ENCODE data around the gene PRKX. TPM values are rescaled to one million over a fixed set of nuclear protein-coding genes. Genes with fewer than 3 reads are reported as not detected.
A peak's percentile ranks its signal among the peaks of the same experiment; 100 is the strongest.

The PRKX gene
- total RNA-seq, 1 donor from 2014 or later = 57.3 TPM

- no peak for TF ChIP-seq CTCF (conservative IDR thresholded peaks at IDR 0.05)
- no peaks in the 10 kb centered on the region for H3K27me3 Mint-ChIP-seq (ENCODE audit: low read depth)
- H3K9me3 Mint-ChIP-seq = peaks cover 13% of the 10 kb centered on the region
- DNase-seq (ENCODE audit: low read depth, low spot score) = no peak
- peaks cover 13% of the 10 kb centered on the region for H3K4me1 Mint-ChIP-seq
- peaks cover 32% of the 10 kb centered on the region for H3K36me3 Mint-ChIP-seq (ENCODE audit: low read depth)
- H3K27ac Mint-ChIP-seq (ENCODE audit: unreplicated experiment) = no peak overlapping the region
- no peak overlapping the region for H3K4me3 Mint-ChIP-seq
These were observed 113.5 kb downstream of the PRKX start for GRCh38 chrX:3599802-3600430.

GRCh38 chrX:3598709-3599108 lies 114.7 kb downstream of the PRKX start:
- Mint-ChIP-seq H3K27ac (ENCODE audit: unreplicated experiment) (no peak overlapping the region), H3K36me3 (ENCODE audit: low read depth) (peaks cover 32% of the 10 kb centered on the region), H3K27me3 (ENCODE audit: low read depth) (no peaks in the 10 kb centered on the region), H3K4me3 (no peak overlapping the region), H3K9me3 (peaks cover 13% of the 10 kb centered on the region), H3K4me1 (peaks cover 12% of the 10 kb centered on the region)
- DNase-seq (ENCODE audit: low read depth, low spot score) = no peak
- no peak for TF ChIP-seq CTCF (conservative IDR thresholded peaks at IDR 0.05)

GRCh38 chrX:3598046-3598605 lies 115.3 kb downstream of the PRKX start:
- TF ChIP-seq CTCF (conservative IDR thresholded peaks at IDR 0.05) = no peak
- no peak for DNase-seq (ENCODE audit: low read depth, low spot score)
- Mint-ChIP-seq H3K4me1 (peaks cover 12% of the 10 kb centered on the region), H3K27ac (ENCODE audit: unreplicated experiment) (no peak overlapping the region), H3K9me3 (peaks cover 13% of the 10 kb centered on the region), H3K36me3 (ENCODE audit: low read depth) (peaks cover 29% of the 10 kb centered on the region), H3K4me3 (no peak overlapping the region), H3K27me3 (ENCODE audit: low read depth) (no peaks in the 10 kb centered on the region)

GRCh38 chrX:3592184-3592583 lies 121.3 kb downstream of the PRKX start:
- peak; percentile 14 for DNase-seq (ENCODE audit: low read depth, low spot score)
- H3K4me1 Mint-ChIP-seq = peaks cover 9% of the 10 kb centered on the region
- peak overlapping the region; percentile 5 for H3K27ac Mint-ChIP-seq (ENCODE audit: unreplicated experiment)
- H3K9me3 Mint-ChIP-seq = peaks cover 2% of the 10 kb centered on the region
- H3K27me3 Mint-ChIP-seq (ENCODE audit: low read depth) = no peaks in the 10 kb centered on the region
- peaks cover 11% of the 10 kb centered on the region for H3K36me3 Mint-ChIP-seq (ENCODE audit: low read depth)
- H3K4me3 Mint-ChIP-seq = peak overlapping the region; percentile 73
- no peak for TF ChIP-seq CTCF (conservative IDR thresholded peaks at IDR 0.05)

GRCh38 chrX:3589474-3589873 lies 124.0 kb downstream of the PRKX start:
- Mint-ChIP-seq H3K27me3 (ENCODE audit: low read depth) (no peaks in the 10 kb centered on the region), H3K36me3 (ENCODE audit: low read depth) (no peaks in the 10 kb centered on the region), H3K9me3 (no peaks in the 10 kb centered on the region), H3K27ac (ENCODE audit: unreplicated experiment) (no peak overlapping the region), H3K4me1 (peaks cover 9% of the 10 kb centered on the region), H3K4me3 (no peak overlapping the region)
- DNase-seq (ENCODE audit: low read depth, low spot score) = no peak
- TF ChIP-seq CTCF (conservative IDR thresholded peaks at IDR 0.05) = no peak

All from neural crest cell (in vitro differentiated cells).